C4-2B (cell line): ENCODE data around the gene SIN3B.
"Not testable (repeated sequence)": the region's sequence is repeated elsewhere in the genome, so short reads cannot be mapped to it uniquely, and the experiment has no call there.

Source experiments
- H3K27ac ChIP-seq: fragments of 450-650 bp; 2 replicates; pipeline ENCODE4 v1.5.1; 2017
- CTCF ChIP-seq: fragments of 450-650 bp; conservative IDR thresholded peaks from 2 replicates; pipeline ENCODE4 v1.5.1; 2017; ENCODE audit warnings: mild to moderate bottlenecking
- ZFX ChIP-seq: fragments of 450-650 bp; IDR thresholded peaks from 2 replicates; pipeline ENCODE4 v1.6.1; 2017

SIN3B gene

DNA sequence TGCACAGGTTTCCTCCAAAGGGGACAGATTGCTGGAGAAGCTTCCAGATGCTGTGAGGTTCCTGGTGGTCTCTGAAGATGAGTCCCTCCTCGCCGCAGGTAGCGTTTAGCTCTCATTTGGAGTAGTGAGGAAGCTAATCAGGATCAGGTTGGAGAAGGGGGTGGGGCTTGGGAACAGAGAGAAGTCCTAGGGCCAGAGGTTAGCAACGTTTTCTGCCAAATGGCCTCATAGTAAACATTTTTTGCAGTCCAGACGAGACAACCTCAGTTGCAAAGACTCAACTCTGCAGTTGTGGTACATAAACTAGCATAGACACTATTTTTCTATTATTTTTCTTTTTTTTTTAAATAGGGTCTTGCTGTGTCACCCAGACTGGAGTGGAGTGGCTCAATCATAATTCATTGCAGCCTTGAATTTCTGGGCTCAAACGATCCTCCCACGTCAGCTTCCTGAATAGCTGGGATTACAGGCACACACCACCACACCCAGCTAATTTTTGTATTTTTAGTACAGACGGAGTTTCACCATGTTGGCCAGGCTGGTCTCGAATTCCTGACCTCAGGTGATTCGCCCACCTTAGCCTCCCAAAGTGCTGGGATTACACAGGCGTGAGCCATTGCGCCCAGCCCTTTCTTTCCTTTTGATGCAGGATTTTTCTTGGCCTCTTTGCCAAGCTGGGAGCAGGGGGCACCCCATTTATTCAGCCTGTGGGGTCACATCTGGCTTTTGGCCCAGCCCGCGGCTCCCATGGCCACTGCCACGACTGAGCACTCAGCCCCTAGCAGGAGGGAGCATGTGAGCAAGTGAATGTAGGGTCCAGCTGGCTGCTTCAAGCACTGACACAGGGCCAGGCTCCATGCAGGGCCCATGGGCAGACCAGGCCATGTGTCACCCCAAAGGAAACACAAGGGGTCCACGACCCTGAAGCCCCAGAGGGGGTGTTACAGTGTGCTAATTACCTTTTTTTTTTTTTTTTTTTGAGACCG is 34.4 kb upstream of the SIN3B start:
- no peak for TF ChIP-seq ZFX
- TF ChIP-seq CTCF = no peak
- H3K27ac ChIP-seq = no peak overlapping the region

DNA sequence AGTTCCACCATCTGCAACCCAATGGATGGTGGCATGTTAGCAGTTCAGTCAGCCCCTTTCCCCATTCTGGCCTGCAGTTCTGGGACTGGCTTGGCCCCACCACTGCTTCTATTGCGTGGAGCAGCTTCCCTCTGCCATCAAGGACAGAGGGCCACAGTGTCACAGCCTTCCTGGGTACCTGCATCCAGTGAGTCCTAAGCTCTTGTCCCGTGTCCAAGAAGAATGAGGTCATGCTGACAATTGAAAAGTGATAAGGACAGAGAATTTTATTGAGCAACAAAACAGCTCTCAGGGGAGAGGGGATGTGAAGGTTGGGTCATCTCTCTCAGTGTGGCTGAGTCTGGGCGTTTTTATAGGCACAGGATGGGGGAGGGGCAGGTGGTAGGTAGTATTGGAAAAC is 33.5 kb upstream of the SIN3B start:
- TF ChIP-seq CTCF (no peak), ZFX (no peak)
- H3K27ac ChIP-seq = no peak overlapping the region

GRCh38 chr19:16797876-16798275 is 31.3 kb upstream of the SIN3B start:
- TF ChIP-seq ZFX = no peak
- TF ChIP-seq CTCF = no peak
- H3K27ac ChIP-seq = no peak overlapping the region

DNA sequence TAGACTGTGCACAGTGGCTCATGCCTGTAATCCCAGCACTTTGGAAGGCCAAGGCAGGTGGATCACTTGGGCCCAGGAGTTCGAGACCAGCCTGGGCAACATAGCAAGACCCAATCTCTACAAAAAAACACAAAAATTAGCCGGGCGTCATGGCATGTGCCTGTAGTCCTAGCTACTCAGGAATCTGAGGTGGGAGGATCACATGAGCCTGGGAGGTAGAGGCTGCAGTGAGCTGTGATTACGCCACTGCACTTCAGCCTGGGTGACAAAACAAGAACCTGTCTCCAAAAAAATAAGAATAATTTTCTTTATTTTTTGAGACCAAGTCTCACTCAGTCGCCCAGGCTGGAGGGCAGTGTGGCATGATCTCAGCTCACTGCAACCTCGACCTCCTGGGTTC is 30.9 kb upstream of the SIN3B start:
- H3K27ac ChIP-seq = not testable (repeated sequence)

GRCh38 chr19:16799740-16800139 is 29.5 kb upstream of the SIN3B start:
- no peak overlapping the region for H3K27ac ChIP-seq
- TF ChIP-seq CTCF (no peak), ZFX (no peak)

DNA sequence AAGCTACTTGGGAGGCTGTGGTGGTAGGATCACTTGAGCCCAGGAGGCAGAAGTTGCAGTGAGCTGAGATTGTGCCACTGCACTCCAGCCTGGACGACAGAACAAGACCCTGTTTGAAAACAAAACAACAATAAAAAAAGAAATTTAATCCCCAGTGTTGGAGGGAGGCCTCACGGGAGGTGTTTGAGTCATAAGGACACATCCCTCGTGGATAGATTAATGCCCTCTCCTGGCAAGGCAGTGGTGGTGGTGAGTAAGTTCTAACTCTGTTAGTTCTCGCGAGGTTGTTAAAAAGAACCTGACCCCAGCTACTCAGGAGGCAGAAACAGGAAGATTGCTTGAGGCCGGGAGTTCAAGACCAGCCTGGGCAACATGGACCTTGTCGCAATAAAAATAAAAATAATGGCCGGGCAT is 27.6 kb upstream of the SIN3B start:
- no peak for TF ChIP-seq CTCF
- no peak for TF ChIP-seq ZFX
- H3K27ac ChIP-seq = no peak overlapping the region

DNA sequence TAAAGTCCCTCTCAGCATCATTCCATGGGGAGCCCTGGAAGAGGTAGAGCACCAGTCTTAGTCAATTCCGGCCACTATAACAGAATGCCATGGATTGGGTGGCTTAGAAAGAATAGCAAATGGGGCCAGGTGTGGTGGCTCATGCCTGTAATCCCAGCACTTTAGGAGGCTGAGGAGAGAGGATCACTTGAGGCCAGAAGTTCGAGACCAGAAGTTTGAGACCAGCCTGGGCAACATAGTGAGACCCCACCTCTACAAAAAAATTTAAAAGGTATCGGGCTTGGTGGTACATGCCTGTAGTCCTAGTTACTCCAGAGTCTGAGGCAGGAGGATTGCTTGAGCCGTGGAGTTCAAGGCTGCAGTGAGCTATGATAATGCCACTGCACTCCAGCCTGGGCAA is 25.0 kb upstream of the SIN3B start:
- no peak for TF ChIP-seq ZFX
- no peak for TF ChIP-seq CTCF
- H3K27ac ChIP-seq = no peak overlapping the region
